Placental epithelial cell (primary cell): ENCODE measurements around the gene GALE. TPM values are rescaled to one million over a fixed set of nuclear protein-coding genes. Genes with fewer than 3 reads are reported as not detected.

Experiments used
- total RNA-seq: library from RNA; depleted of rRNA; stranded (reverse); fragments of >200 nt; gene quantifications from 2 replicates; pipeline ENCODE4 v1.2.3, GENCODE V29; 2012

GALE gene
- total RNA-seq, result 40.8 and 69.7 TPM in 2 replicates

GRCh38 chr1:23800400-23801337 is at the start of gene GALE:
TSS of gene GALE (minus strand) at chr1:23800754. CDS start at chr1:23799007, 1,747 bp downstream.

GRCh38 chr1:23825076-23825761 is 24.7 kb upstream of the GALE start, which contains the start of gene HMGCL:
TSS of gene HMGCL (minus strand) at chr1:23825429. CDS start at chr1:23825415, 14 bp downstream.

GRCh38 chr1:23790696-23791515 is 9.6 kb downstream of the GALE start, which contains the start of gene LYPLA2:
TSS of gene LYPLA2 (plus strand) at chr1:23791145. CDS start at chr1:23792683, 1,538 bp downstream.

GRCh38 chr1:23777979-23778814 is 22.4 kb downstream of the GALE start, which contains the start of gene PITHD1:
TSS of gene PITHD1 (plus strand) at chr1:23778418. CDS start at chr1:23778516, 98 bp downstream.

Other genes starting within 250 kb of the GALE start
- 12.6 and 23.9 TPM in 2 replicates for gene ID3, start 241.3 kb downstream of the GALE start, total RNA-seq
- 447 and 618 TPM in 2 replicates for gene RPL11, start 108.9 kb downstream of the GALE start, total RNA-seq
- gene ELOA, start 57.3 kb downstream of the GALE start, total RNA-seq, result 30.6 and 42.2 TPM in 2 replicates
- gene PITHD1, start 22.3 kb downstream of the GALE start, total RNA-seq, result 17.4 and 27.5 TPM in 2 replicates
- 47.1 and 96.0 TPM in 2 replicates for gene LYPLA2, start 9.6 kb downstream of the GALE start, total RNA-seq
- 34.2 and 42.0 TPM in 2 replicates for gene HMGCL, start 24.7 kb upstream of the GALE start, total RNA-seq
- gene FUCA1, start 67.5 kb upstream of the GALE start, total RNA-seq, result 20.2 and 20.4 TPM in 2 replicates
- gene CNR2, start 112.6 kb upstream of the GALE start, total RNA-seq, result not detected in 2 replicates
- 73.3 and 102 TPM in 2 replicates for gene PNRC2, start 159.1 kb upstream of the GALE start, total RNA-seq
- 91.4 and 98.5 TPM in 2 replicates for gene SRSF10, start 179.6 kb upstream of the GALE start, total RNA-seq